ENCODE measurements around the gene CCDC146. TPM values are rescaled to one million over a fixed set of nuclear protein-coding genes. Genes with fewer than 3 reads are reported as not detected.
"Not testable (repeated sequence)": the region's sequence is repeated elsewhere in the genome, so short reads cannot be mapped to it uniquely, and the experiment has no call there.

The CCDC146 gene
- total RNA-seq, 2 donors from 2014 or later = 3.6 to 12.7 TPM

GRCh38 chr7:77328669-77329068 is 206.3 kb downstream of the CCDC146 start:
- H3K27ac ChIP-seq = peak overlapping the region; percentile 52 to 64
- no peaks in the 10 kb centered on the region for H3K9me3 ChIP-seq
- no peak overlapping the region for H3K4me3 ChIP-seq
- no peaks in the 10 kb centered on the region for H3K27me3 ChIP-seq
- H3K36me3 ChIP-seq = no peaks in the 10 kb centered on the region
- no peak for DNase-seq (ENCODE audit: low spot score)
- no peak for TF ChIP-seq CTCF (IDR thresholded peaks at IDR 0.05)
- peaks cover 0 to 50% of the 10 kb centered on the region in 2 donors for H3K4me1 ChIP-seq

- peak overlapping the region; percentile 44 to 48 for H3K27ac ChIP-seq
- no peak for DNase-seq (ENCODE audit: low spot score)
- H3K4me1 ChIP-seq = peaks cover 0 to 50% of the 10 kb centered on the region in 2 donors
- no peak for TF ChIP-seq CTCF (IDR thresholded peaks at IDR 0.05)
- H3K36me3 ChIP-seq = no peaks in the 10 kb centered on the region
- no peak overlapping the region for H3K4me3 ChIP-seq
- H3K27me3 ChIP-seq = no peaks in the 10 kb centered on the region
- no peaks in the 10 kb centered on the region for H3K9me3 ChIP-seq
Observed at GRCh38 chr7:77329466-77330168, 207.2 kb downstream of the CCDC146 start.

GRCh38 chr7:77330169-77330882 is 207.9 kb downstream of the CCDC146 start:
- H3K36me3 ChIP-seq = no peaks in the 10 kb centered on the region
- no peak overlapping the region for H3K4me3 ChIP-seq
- H3K27ac ChIP-seq = peak overlapping the region; percentile 44 to 48
- no peak for TF ChIP-seq CTCF (IDR thresholded peaks at IDR 0.05)
- no peaks in the 10 kb centered on the region for H3K9me3 ChIP-seq
- peaks cover 0 to 53% of the 10 kb centered on the region in 2 donors for H3K4me1 ChIP-seq
- no peak for DNase-seq (ENCODE audit: low spot score)
- H3K27me3 ChIP-seq = no peaks in the 10 kb centered on the region

- peak; percentile 75 for DNase-seq (ENCODE audit: low spot score)
Observed at GRCh38 chr7:77331938-77332695, 209.7 kb downstream of the CCDC146 start.

GRCh38 chr7:77334039-77334438 is 211.6 kb downstream of the CCDC146 start:
- not testable (repeated sequence) for H3K36me3 ChIP-seq; DNase-seq (ENCODE audit: low spot score); H3K27me3 ChIP-seq; H3K4me3 ChIP-seq; H3K27ac ChIP-seq; H3K9me3 ChIP-seq
- H3K4me1 ChIP-seq = peaks cover 0 to 39% of the 10 kb centered on the region in 2 donors

More at GRCh38 chr7:77331938-77332695, 209.7 kb downstream of the CCDC146 start:
- no peaks in the 10 kb centered on the region for H3K27me3 ChIP-seq
- H3K4me1 ChIP-seq = peaks cover 0 to 52% of the 10 kb centered on the region in 2 donors
- no peak overlapping the region for H3K27ac ChIP-seq
- H3K36me3 ChIP-seq = no peaks in the 10 kb centered on the region
- no peak overlapping the region for H3K4me3 ChIP-seq
- TF ChIP-seq CTCF (IDR thresholded peaks at IDR 0.05) = peak; percentile 52 to 84
- no peaks in the 10 kb centered on the region for H3K9me3 ChIP-seq

- no peaks in the 10 kb centered on the region for H3K27me3 ChIP-seq
- H3K4me3 ChIP-seq = no peak overlapping the region
- no peak for TF ChIP-seq CTCF (IDR thresholded peaks at IDR 0.05)
- H3K4me1 ChIP-seq = peaks cover 0 to 33% of the 10 kb centered on the region in 2 donors
- DNase-seq (ENCODE audit: low spot score) = no peak
- no peak overlapping the region for H3K27ac ChIP-seq
- H3K36me3 ChIP-seq = no peaks in the 10 kb centered on the region
- H3K9me3 ChIP-seq = no peaks in the 10 kb centered on the region
Observed at GRCh38 chr7:77335581-77335980, 213.2 kb downstream of the CCDC146 start.

All from right atrium auricular region (tissue), 2 donors.